Stimulated activated naive CD4-positive, alpha-beta T cell (primary cell): Measurements from ENCODE around the gene ELMO1.

Experiments
- DNase-seq, 6 experiments: peaks; one replicate each; lab custom pipeline; 2025; lab: John Stamatoyannopoulos, UW

Gene ELMO1

GRCh38 chr7:37267251-37267650 is 181.4 kb downstream of the ELMO1 start:
- DNase-seq: no peak

GRCh38 chr7:37265876-37266275 is 182.8 kb downstream of the ELMO1 start:
- DNase-seq: no peak

GRCh38 chr7:37265006-37265405 is 183.7 kb downstream of the ELMO1 start:
- DNase-seq: no peak

- DNase-seq: no peak
Measured at GRCh38 chr7:37262181-37262580, 186.5 kb downstream of the ELMO1 start.

GRCh38 chr7:37259319-37259821 is 189.3 kb downstream of the ELMO1 start:
- no peak for DNase-seq

GRCh38 chr7:37256631-37257030 is 192.0 kb downstream of the ELMO1 start:
- DNase-seq: no peak

- DNase-seq: no peak
Measured at GRCh38 chr7:37255327-37255944, 193.2 kb downstream of the ELMO1 start.

- DNase-seq: no peak
Measured at GRCh38 chr7:37251222-37251621, 197.4 kb downstream of the ELMO1 start.

- DNase-seq: no peak
Measured at GRCh38 chr7:37249240-37249639, 199.4 kb downstream of the ELMO1 start.

GRCh38 chr7:37248396-37248861 is 200.2 kb downstream of the ELMO1 start:
- no peak for DNase-seq

- no peak for DNase-seq
Measured at GRCh38 chr7:37247861-37248260, 200.8 kb downstream of the ELMO1 start.

GRCh38 chr7:37245590-37245989 is 203.1 kb downstream of the ELMO1 start:
- DNase-seq: no peak

GRCh38 chr7:37236906-37237305 is 211.8 kb downstream of the ELMO1 start:
- DNase-seq: no peak

GRCh38 chr7:37235813-37236212 is 212.9 kb downstream of the ELMO1 start:
- no peak for DNase-seq

- DNase-seq: peak in 3 of 6 experiments; percentile 2 to 32 (median 27)
Measured at GRCh38 chr7:37234928-37235327, 213.7 kb downstream of the ELMO1 start.

- DNase-seq: no peak
Measured at GRCh38 chr7:37234334-37234733, 214.3 kb downstream of the ELMO1 start.

GRCh38 chr7:37231613-37232012 is 217.1 kb downstream of the ELMO1 start:
- no peak for DNase-seq

GRCh38 chr7:37230221-37230620 is 218.4 kb downstream of the ELMO1 start:
- DNase-seq: no peak

- DNase-seq: no peak
Measured at GRCh38 chr7:37229381-37229780, 219.3 kb downstream of the ELMO1 start.

- no peak for DNase-seq
Measured at GRCh38 chr7:37225285-37225969, 223.2 kb downstream of the ELMO1 start.

GRCh38 chr7:37224746-37225145 is 223.9 kb downstream of the ELMO1 start:
- no peak for DNase-seq

- DNase-seq: no peak
Measured at GRCh38 chr7:37220664-37221063, 228.0 kb downstream of the ELMO1 start.

GRCh38 chr7:37218956-37219355 is 229.7 kb downstream of the ELMO1 start:
- no peak for DNase-seq

GRCh38 chr7:37216923-37217322 is 231.7 kb downstream of the ELMO1 start:
- no peak for DNase-seq
